ENCODE measurements around the gene LPAR1. TPM values are rescaled to one million over a fixed set of nuclear protein-coding genes. Genes with fewer than 3 reads are reported as not detected.

The LPAR1 gene
- total and polyA plus RNA-seq, 2 of the 8 experiments (the other 6 are each of a cell fraction or from before 2014, with no cell fraction given): 3.4 to 5.1 TPM

- TF ChIP-seq CTCF (IDR thresholded peaks at IDR 0.05; ENCODE audit: control extremely low read depth in 1 of 3, insufficient read depth in 1 of 3, low read depth in 1 of 3, low read length in 3 of 3) (no peak), TAF7 (optimal IDR thresholded peaks at IDR 0.05; ENCODE audit: borderline replicate concordance, low read depth, low read length) (no peak), RXRA (IDR thresholded peaks at IDR 0.05; ENCODE audit: insufficient read depth, low read depth, low read length) (no peak), SRF (IDR thresholded peaks at IDR 0.05; ENCODE audit: low read depth, low read length) (no peak), GABPA (IDR thresholded peaks at IDR 0.05; ENCODE audit: borderline replicate concordance, insufficient read depth, low read length) (no peak), CHD2 (IDR thresholded peaks at IDR 0.05; ENCODE audit: low read length) (no peak), CTBP2 (IDR thresholded peaks at IDR 0.05; ENCODE audit: borderline replicate concordance, insufficient read depth, insufficient read length, low read length) (no peak), E2F6 (IDR thresholded peaks at IDR 0.05) (no peak), CBX8 (IDR thresholded peaks at IDR 0.05; ENCODE audit: borderline replicate concordance, low read depth, low read length) (no peak), HDAC2 (IDR thresholded peaks at IDR 0.05; ENCODE audit: borderline replicate concordance in 1 of 2, low read depth in 2 of 2, low read length in 2 of 2) (no peak), JUN (IDR thresholded peaks at IDR 0.05; ENCODE audit: low read depth, low read length) (no peak)
These were observed 36.7 kb downstream of the LPAR1 start (continued) for GRCh38 chr9:111001526-111001925.
